Measurements from ENCODE around the gene NEUROD2.

Gene NEUROD2

GRCh38 chr17:39627712-39628516, 20.2 kb upstream of the NEUROD2 start:
- peaks cover 19% of the 10 kb centered on the region for H3K27me3 ChIP-seq (ENCODE audit: control insufficient read depth, low read length)
- no peak overlapping the region for H3K27ac ChIP-seq (ENCODE audit: low read depth, low read length)
- H3K9me2 ChIP-seq (replicated peaks; ENCODE audit: control insufficient read depth, low read length), result no peaks in the 10 kb centered on the region
- H3K36me3 ChIP-seq (ENCODE audit: control insufficient read depth, low read length), result no peaks in the 10 kb centered on the region
- H3K4me1 ChIP-seq (ENCODE audit: control insufficient read depth, low read length), result peaks cover 11% of the 10 kb centered on the region
- H3K9me3 ChIP-seq (ENCODE audit: control insufficient read depth, insufficient read depth, low read length), result no peaks in the 10 kb centered on the region
- no peak overlapping the region for H3K4me3 ChIP-seq (ENCODE audit: low read length)
- no peaks in the 10 kb centered on the region for H3F3A ChIP-seq (ENCODE audit: control insufficient read depth, insufficient read depth)
- no peaks in the 10 kb centered on the region for H4K20me1 ChIP-seq (ENCODE audit: control insufficient read depth, insufficient read depth, low read depth, low read length)
- no peak for TF ChIP-seq EZH2phosphoT487 (IDR thresholded peaks at IDR 0.05; ENCODE audit: borderline replicate concordance, low read length)
- TF ChIP-seq, protein P1, sequence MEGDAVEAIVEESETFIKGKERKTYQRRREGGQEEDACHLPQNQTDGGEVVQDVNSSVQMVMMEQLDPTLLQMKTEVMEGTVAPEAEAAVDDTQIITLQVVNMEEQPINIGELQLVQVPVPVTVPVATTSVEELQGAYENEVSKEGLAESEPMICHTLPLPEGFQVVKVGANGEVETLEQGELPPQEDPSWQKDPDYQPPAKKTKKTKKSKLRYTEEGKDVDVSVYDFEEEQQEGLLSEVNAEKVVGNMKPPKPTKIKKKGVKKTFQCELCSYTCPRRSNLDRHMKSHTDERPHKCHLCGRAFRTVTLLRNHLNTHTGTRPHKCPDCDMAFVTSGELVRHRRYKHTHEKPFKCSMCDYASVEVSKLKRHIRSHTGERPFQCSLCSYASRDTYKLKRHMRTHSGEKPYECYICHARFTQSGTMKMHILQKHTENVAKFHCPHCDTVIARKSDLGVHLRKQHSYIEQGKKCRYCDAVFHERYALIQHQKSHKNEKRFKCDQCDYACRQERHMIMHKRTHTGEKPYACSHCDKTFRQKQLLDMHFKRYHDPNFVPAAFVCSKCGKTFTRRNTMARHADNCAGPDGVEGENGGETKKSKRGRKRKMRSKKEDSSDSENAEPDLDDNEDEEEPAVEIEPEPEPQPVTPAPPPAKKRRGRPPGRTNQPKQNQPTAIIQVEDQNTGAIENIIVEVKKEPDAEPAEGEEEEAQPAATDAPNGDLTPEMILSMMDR (IDR thresholded peaks at IDR 0.05; ENCODE audit: low read depth, low read length, poor library complexity, severe bottlenecking), result no peak
- H3K79me2 ChIP-seq (ENCODE audit: control insufficient read depth, low read length), result no peaks in the 10 kb centered on the region
- H3K4me2 ChIP-seq (ENCODE audit: low read length), result no peak overlapping the region

GRCh38 chr17:39627047-39627711, 19.5 kb upstream of the NEUROD2 start:
- no peak overlapping the region for H3K27ac ChIP-seq (ENCODE audit: low read depth, low read length)
- no peaks in the 10 kb centered on the region for H3K9me3 ChIP-seq (ENCODE audit: control insufficient read depth, insufficient read depth, low read length)
- no peaks in the 10 kb centered on the region for H3F3A ChIP-seq (ENCODE audit: control insufficient read depth, insufficient read depth)
- no peak overlapping the region for H3K4me2 ChIP-seq (ENCODE audit: low read length)
- TF ChIP-seq, protein P1 (IDR thresholded peaks at IDR 0.05; ENCODE audit: low read depth, low read length, poor library complexity, severe bottlenecking), result no peak
- no peak for TF ChIP-seq EZH2phosphoT487 (IDR thresholded peaks at IDR 0.05; ENCODE audit: borderline replicate concordance, low read length)
- H3K4me1 ChIP-seq (ENCODE audit: control insufficient read depth, low read length), result peaks cover 18% of the 10 kb centered on the region
- H3K36me3 ChIP-seq (ENCODE audit: control insufficient read depth, low read length), result no peaks in the 10 kb centered on the region
- H4K20me1 ChIP-seq (ENCODE audit: control insufficient read depth, insufficient read depth, low read depth, low read length), result no peaks in the 10 kb centered on the region
- no peak overlapping the region for H3K4me3 ChIP-seq (ENCODE audit: low read length)
- H3K9me2 ChIP-seq (replicated peaks; ENCODE audit: control insufficient read depth, low read length), result no peaks in the 10 kb centered on the region
- H3K27me3 ChIP-seq (ENCODE audit: control insufficient read depth, low read length), result peaks cover 19% of the 10 kb centered on the region
- no peaks in the 10 kb centered on the region for H3K79me2 ChIP-seq (ENCODE audit: control insufficient read depth, low read length)

- no peaks in the 10 kb centered on the region for H3K9me3 ChIP-seq (ENCODE audit: control insufficient read depth, insufficient read depth, low read length)
- no peaks in the 10 kb centered on the region for H3K79me2 ChIP-seq (ENCODE audit: control insufficient read depth, low read length)
- no peaks in the 10 kb centered on the region for H4K20me1 ChIP-seq (ENCODE audit: control insufficient read depth, insufficient read depth, low read depth, low read length)
- no peaks in the 10 kb centered on the region for H3K36me3 ChIP-seq (ENCODE audit: control insufficient read depth, low read length)
- no peak within 1 kb of the TSS for H3K4me2 ChIP-seq (ENCODE audit: low read length)
- peaks cover 19% of the 10 kb centered on the region for H3K27me3 ChIP-seq (ENCODE audit: control insufficient read depth, low read length)
- no peak within 1 kb of the TSS for H3K27ac ChIP-seq (ENCODE audit: low read depth, low read length)
- TF ChIP-seq, protein P1 (IDR thresholded peaks at IDR 0.05; ENCODE audit: low read depth, low read length, poor library complexity, severe bottlenecking), result no peak
- no peak for TF ChIP-seq EZH2phosphoT487 (IDR thresholded peaks at IDR 0.05; ENCODE audit: borderline replicate concordance, low read length)
- H3K9me2 ChIP-seq (replicated peaks; ENCODE audit: control insufficient read depth, low read length), result no peaks in the 10 kb centered on the region
- no peak within 1 kb of the TSS for H3K4me3 ChIP-seq (ENCODE audit: low read length)
- H3K4me1 ChIP-seq (ENCODE audit: control insufficient read depth, low read length), result peaks cover 21% of the 10 kb centered on the region
- no peaks in the 10 kb centered on the region for H3F3A ChIP-seq (ENCODE audit: control insufficient read depth, insufficient read depth)
Observed at GRCh38 chr17:39626171-39627046, 18.7 kb upstream of the NEUROD2 start, which contains the start of gene PPP1R1B. TSS of gene PPP1R1B (plus strand) at chr17:39626952. CDS start at chr17:39627393, 441 bp downstream.

All from DOHH2 (cell line).